DMS153 (cell line): Measurements from ENCODE around the gene DNAJA3.
"Not testable (repeated sequence)": the region's sequence is repeated elsewhere in the genome, so short reads cannot be mapped to it uniquely, and the experiment has no call there.

Experiments
- DNase-seq: peaks from one replicate; lab custom pipeline; 2025; lab: John Stamatoyannopoulos, UW

Gene DNAJA3

DNA sequence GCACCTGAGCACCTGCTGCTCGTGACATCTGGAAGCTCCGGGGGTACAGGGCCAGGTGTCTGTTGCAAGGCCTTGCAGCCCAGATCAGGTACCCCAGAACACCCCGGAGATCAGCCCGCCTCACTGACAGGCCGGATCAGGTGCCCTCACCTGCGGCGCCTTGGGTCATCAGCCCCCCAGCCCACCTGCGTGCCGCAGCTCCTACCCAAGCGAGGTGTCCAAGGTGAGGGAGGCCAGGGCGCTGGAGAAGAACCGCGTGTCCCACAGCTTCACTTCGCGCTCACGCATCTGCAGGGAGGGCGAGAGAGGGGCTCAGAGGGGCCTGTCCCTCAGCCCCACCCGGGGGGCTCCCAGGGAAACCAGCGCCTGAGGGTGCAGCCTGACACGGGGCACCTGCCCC is 37.9 kb upstream of the DNAJA3 start:
- no peak for DNase-seq

DNA sequence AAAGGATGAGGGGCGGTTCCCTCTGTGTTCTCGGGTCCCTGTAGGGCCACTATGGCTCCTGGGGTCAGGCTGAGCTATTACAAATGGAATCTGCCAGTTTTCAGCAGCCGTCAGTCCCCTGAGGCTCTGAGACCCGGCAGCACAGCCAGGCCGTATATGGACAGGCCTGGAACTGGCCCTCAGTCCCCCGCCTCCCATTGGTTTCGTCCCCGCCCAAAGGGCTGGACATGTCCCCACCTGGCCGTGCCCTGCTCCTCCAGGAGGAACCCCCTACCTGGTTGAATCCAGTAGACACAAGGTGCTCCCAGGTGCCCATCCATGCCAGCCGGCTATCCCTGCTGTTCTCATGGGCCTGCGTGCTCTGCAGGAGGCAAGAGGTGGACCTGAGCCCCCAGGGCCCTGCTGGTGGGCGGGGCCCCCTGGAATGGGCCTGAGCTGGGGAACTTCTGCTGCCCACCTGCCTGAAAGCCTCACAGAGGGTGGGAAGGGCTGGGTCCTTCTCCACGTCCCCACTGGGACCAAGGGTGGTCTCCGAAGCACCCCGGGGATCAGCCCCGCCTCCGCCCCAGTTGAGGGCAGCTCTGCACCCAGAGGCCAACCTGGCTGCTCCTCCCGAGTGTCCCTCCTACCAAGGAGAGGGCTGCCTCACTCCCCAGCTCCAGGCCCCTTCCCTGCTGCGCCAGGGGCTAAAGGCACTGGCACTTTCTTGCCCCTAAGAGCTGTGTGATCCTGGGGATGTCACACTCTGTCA is 37.2 kb upstream of the DNAJA3 start:
- no peak for DNase-seq

DNA sequence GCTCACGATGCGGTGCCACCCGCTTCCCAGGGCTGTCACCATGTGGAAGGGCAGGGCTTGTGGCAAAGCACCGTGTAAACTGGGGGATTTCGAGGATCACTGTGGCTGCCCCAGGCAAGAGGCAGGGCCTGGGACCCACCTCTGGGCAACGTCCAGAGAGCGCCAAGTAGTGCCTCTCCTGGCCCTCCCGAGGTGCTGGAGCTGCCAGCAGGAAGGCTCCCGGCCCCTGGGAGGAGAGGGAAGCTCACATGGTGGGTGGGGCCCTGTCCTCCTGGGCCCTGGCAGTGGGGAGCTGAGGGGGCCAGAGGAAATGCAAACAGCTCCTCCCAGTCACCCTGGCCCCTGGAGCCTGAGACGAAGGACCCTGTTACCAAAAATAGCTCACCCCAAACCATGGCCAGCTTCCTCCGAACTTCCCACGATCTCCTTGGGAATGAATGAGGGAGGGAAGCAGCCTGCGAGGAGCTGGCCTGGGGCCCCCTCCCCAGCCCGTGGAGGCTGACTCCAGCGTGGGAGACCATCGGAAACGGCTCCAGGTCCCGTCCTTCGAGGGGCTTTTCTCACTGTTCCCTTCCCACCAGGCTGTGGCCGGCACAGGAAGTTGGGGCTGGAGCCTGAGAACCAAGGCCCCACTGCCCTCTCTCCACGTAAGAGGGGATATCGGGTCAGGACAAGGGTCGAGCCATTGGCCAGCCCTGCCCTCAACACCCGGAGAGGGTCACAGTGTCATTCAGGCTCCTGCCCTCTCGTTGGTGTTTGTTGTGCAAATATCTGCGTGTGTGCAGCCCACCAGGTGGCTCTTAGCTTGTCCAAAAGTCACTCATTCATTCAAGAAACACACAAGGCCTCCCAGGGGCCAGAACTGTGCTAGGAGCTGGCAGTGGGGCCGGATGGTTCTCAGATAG is 36.4 kb upstream of the DNAJA3 start:
- no peak for DNase-seq

DNA sequence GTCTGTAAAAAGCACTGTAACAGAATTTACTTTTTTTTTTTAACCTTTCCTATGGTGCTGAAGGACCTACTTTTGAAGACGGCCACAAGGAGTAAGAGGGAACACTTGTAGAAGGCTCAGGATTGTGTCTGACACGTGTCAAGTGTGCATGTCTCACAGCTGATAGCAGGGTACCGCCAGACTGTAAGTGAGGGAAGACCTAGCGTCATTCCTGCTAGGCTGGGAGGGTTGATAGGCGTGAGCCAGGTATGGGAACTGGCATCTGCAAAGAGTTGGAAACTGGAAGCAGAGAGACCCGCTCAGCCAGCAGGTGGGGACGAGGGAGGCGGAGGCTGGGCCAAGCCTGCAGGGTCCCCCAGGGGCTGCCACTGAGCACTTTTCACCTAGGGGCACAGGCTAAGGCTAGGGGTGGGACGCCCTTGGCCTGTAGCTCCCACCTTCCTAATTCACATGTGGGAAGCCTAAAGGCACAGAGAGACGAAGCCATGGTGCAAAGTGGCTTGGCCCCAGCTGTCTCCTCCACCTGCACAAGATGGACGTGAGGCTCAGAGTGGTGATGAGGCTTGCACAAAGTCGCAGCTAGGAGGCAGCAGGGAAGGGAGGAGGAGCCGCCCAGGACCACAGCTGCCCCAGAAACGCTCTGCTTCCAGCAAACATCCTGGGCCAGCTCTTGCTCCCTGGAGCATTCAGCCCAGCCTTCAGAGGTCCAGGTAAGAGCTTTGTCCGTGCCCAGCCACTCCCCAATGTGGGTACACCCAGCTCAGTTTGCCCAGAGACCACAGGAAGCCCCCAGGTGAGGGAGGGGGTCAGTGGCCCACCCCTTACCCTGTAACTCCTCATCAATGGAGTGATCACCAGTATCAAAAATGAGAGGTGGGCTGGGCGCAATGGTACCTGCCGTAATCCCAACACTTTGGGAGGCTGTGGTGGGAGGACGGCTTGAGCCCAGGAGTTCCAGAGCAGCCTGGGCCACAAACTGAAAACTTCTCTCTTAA is 35.1 kb upstream of the DNAJA3 start:
- no peak for DNase-seq

DNA sequence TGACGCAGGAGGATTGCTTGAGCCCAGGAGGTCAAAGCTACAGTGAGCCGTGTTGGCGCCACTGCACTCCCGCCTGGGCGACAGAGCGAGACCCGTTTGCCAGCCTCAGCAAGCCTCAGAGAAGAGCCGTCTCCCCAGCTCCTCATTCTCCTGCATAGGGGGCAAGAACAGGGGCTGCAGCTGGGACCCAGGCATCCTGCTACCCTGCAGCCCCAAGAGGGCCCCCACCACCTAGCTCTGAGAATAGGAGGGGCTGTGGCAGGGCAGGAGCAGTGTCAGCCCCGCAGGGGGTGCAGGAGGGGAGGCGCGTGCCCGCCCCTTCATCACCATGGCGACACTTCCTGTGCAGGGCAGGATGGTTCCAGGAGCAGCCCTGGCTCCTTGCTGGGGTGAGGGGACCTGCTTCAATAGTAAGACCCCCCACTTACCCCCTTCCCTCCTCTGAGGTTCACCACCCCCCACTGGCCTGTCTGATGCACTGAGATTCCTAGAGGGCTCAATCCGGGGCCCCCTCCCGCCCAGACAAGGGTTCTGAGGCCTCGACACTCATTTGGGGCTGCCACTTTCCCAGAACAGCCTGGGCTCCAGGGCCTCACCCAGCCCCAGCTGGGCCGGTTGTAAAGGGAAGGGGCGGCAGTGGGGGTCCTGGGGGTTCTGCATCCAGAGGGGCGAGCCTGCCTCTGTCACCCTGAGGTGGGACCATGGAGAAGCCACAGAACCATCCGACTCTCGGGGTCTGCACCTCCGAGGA is 33.9 kb upstream of the DNAJA3 start:
- no peak for DNase-seq

DNA sequence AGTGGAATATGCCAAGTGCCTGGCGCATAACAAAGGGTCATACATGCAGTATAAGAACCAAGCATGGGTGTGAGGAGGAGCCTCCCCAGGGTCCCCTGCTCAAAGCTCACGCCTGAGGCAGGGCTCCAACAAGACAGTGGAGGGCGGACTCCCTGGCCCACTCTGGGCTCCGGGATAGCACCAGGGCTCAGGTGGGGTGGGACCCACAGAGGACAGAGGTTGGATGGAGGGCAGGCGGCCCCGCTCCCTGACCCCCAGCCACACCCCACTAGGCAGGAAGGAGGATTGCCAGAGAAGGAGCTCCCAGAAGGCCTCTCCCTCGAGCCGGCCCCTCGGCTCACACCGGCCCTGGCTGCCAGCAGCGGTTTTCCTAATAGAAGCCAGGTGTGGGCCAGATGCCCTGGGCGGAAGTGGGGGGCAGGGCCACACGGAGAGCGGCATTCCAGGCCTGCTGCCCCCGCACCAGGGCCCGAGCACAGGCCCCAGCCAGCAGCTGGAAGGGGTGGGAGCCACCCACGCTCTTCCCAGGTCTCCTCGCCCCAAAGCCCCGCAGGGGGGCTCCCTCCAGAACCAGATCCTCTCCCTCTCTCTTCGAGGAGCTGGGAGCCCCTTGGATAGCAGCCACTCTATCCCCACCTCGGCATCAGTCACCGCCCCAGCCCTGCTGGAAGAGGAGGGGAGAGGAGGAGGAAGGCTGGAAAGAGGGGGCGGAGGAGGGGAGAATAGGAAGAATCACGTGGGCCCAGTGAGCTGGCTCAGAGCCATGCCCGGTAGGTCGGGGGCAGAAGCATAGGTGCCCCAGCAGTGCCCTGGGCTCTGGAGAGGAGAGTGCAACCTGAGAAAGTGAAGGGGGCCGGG is 33.1 kb upstream of the DNAJA3 start:
- no peak for DNase-seq

DNA sequence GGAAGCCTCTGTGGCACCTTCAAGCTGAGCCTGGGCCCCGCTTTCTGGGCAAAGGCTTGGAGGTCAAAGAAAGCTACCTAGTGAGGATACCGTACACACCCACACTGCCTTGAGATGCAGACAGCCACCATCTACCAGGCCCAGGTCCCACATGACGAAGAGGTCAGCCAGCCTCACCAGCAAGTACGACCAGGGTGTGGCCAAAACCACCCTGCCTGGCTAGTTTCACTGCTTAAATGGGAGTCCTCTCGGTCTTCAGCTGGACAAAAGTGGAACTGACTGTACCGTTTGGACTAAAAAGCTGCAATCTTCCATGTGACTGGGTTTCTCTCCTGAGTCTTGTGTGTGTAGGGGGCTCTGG is 32.4 kb upstream of the DNAJA3 start:
- no peak for DNase-seq

DNA sequence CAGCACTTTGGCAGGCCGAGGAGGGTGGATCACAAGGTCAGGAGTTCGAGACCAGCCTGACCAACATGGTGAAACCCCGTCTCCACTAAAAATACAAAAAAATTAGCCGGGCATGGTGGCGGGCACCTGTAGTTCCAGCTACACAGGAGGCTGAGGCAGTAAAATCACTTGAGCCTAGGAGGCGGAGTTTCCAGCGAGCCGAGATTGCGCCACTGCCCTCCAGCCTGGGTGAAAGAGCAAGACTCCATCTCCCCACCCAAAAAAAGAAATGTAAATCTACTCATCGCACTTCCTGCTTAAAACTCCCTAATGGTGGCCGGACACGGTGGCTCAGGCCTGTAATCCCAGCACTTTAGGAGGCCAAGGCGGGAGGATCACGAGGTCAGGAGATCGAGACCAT is 31.8 kb upstream of the DNAJA3 start:
- not testable (repeated sequence) for DNase-seq

DNA sequence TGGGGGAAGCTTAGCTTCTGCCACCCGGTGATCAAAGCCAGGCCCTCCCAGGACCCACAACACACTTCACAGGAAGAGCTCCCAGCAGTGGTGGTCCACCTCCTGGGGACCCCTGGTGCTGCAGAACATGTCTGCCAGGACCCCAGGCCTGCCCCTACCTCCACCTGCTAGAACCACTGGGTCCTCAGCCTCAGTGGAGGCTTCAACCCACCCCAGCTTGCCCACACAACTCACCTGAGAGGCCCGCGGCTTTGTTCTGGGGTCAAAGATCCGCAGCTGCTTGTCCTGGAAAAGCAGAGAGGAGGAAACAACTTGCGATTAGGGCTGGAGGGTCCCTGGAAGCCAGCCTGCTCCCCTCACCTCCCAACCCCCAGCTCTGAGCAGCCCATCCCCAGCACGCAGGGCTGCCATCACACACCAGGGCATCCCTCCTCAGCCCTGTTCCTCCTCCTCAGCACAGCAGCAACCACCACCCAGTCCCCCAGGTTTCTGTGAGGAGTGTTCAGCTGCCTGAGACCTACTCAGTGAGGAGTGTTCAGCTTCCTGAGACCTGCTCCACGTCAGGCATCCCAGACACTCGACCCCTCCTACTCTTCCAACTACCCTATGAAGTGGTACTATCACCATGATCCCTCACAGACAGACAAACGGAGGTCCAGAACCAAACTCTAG is 30.5 kb upstream of the DNAJA3 start:
- DNase-seq: no peak

DNA sequence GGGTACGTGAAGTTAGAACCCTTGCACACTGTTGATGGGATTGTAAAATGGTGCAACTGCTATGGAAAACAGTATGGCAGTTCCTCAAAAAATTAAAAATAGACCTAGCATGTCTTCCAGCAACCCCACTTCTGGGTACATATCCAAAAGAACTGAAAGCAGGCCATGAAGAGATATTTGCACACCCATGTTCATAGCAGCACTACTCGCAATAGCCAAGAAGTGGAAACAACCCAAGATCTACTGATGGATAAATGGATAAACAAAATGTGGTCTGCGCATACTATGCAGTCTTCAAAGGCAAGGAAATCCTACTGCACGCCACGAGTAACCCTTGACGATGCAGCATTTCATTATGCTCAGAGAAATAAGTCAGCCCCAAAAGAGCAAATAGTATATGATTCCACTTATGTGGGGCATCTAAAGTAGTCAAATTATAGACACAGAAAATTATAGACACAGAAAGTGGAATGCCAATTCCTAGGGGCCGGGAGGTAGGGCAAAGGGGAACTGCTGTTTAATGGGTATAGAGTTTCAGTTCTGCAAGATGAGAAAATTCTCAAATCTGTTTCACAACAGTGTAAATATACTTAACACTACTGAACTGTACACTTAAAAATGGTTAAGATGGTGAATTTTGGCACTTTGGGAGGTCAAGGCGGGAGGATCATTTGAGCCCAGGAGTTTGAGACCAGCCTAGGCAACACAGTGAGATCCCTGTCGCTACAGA is 26.5 kb upstream of the DNAJA3 start:
- DNase-seq: no peak

DNA sequence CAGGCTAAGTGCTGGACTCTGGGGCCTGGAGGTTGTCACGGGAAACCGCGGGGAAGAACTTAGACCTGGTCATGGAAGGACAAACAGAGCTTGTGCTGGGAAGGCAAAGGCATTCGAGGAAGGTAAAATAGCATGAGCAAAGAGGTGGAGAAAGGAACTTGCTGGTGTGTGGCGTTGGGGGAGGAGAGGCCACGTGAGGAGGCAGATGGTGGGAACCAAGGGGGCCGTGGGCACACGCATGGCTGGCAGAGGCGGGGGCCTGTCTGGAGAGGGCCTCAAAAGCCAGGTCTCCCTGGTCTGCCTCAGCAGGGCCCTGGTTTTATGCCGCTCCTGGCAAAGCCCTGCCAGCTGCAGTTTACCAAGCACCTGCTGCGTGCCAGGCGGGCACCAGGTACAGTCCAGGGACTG is 24.6 kb upstream of the DNAJA3 start:
- no peak for DNase-seq

DNA sequence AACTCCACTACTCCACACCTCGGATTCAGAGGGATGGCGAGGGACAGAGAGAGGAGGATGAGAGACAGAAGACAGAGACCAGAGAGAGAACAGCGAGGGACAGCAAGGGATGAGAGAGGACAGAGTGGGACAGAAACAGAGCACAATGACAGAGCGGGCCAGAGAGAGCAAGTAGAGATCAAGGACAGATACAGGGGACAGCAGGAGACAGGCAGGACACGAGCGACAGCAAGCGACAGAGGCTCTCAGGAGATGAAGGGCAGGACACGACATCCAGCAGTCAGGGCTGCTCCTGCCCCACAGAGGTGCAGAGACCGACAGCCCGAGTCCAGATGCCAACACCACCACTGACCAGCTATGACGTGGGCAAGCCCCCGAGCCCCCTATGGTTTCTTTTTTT is 24.2 kb upstream of the DNAJA3 start:
- no peak for DNase-seq

DNA sequence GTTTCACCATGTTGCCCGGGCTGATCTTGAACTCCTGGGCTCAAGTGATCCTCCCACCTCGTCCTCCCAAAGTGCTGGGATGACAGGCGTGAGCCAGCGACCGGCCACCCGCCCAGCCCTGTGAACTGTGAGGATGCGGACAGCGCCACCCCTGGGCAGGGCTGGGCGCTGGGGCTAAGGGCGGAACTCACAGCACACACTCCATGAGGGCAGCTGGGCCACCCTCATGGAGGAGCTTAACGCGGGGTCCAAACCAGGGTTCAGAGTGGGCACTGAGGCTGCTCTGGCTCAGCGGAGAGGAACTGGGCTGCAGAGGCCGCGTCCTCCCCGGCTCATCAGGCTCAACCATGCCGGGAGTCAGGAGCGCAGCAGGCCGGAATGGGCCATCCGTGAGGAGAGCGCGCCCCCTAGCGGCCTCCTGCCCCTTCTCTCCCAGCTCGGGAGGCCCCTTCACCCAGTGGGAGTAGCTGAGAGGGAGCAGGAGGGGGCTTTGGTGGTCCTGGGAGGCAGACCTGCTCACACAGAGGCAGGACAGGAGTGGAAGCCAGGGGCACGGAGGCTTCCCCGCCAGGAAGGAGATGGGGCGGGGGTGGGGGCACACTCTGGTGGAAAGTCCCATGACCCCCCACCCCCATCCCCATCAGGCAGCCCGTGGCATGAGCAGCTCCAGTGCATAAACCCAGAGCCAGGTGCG is 23.1 kb upstream of the DNAJA3 start:
- DNase-seq: peak; percentile 24

DNA sequence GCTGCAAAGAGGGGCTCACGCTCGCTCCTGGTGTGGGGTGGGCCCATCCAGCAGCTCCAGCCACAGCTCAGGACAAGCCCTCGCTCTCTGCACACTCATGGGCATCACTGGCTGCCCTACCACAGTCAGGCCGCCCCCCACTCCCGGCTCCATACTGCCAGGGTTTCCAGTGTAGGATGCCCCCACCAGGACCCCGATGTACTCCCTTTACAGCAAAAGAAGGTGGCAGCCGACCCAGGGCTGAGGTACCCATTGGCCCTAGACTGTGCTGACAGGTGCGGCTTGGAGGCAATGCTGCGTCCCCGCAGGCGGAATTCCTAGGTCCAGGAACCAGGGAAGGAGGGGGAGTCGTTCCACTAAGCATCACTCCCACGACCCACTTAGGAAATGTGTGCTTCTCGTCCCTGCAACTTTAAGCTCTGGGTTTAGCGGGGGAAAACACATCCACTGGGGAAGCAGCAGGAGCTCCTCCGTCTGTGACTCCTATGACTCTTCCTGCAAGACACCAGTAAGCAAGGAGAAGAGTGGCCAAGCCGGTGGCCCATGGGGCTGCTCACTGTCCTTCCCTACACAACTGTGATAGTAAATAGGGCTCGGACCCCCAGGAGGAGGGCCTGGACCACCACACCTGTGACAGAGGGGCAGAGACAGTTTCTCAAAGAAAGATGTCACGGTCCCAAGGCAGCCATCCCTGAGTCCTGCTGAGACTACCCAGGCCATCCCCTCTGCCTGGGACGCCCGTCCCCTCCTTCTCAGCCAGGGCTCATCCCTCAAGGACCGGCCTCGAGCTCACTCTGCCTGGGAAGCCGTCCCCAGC is 22.3 kb upstream of the DNAJA3 start:
- no peak for DNase-seq

DNA sequence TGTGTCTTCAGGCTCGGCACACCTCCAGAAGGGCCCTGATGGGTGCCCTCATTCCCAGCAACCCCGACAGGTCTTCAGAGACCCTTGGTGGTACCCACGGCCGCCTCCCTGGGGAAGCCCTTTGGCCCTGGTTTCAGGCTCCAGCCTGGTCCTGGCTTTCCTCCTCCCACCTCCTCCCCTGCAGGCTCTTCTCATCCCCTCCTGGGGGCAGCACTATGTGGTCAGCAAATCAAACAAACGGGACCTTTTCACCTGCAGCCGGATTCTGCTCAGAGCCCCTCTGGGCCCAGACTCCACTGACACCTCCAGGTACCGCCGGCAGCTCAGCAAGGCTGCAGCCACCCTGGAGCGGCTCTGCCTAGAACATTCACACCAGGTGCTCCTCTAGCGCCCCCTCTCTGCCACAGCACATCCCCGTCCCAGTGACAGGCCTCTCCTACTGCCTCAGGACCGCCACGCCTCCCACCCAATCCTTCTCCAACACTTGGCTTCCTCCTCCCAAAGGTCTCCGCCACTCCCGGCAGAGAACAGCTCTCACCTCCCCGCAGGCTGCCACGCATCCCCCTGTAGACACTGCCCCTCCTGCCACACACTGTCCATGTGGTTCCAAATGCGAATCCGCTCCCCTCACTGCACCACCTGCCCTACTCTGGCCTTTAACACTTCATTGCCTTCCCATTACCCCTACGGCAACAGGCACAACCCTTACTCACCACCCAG is 21.3 kb upstream of the DNAJA3 start:
- DNase-seq: no peak

DNA sequence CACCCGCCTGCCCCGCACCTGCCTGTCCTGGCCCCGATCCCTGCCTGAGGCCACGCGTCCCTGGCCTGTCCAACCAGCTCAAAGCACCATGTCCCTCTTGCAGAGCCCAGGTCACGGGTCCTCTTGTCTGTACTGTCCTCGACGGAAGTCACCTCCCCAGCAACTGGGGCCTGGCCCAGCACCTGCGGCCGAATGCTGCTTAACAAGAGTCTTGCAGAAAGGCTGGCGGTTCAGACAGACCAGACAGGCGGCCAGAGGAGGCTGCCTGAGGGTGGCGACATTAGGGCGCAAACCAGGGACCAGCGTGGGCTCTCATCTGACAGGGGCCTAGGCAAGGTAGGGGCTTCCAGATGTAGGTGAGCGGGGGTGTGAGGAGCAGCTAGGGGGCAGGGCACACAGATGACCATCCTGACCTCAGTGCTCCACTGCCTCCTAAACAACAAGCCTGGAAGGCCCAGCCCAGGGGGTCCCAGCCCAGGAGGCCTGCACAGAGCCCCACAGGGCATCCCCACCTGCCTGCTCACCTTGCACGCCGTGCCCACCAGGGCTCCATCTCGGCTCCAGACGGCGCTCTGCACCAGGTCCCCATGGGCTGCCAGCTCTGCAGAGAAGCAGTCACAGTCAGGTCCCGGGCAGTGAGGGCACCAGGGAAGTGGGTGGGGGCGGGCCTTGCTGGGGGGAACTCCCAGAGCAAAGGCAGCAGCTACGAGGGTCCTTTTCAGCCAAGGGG is 20.5 kb upstream of the DNAJA3 start:
- DNase-seq: no peak
